SKM-1 treated with dmso at 0.1 percent for 144 hours (cell line): ENCODE data around the gene ACACB.
"Not testable (repeated sequence)": the region's sequence is repeated elsewhere in the genome, so short reads cannot be mapped to it uniquely, and the experiment has no call there.

Experiments used
- DNase-seq: peaks from one replicate; lab custom pipeline; 2025; ENCODE audit not compliant: unreplicated experiment; lab: John Stamatoyannopoulos, UW

The ACACB gene

DNA sequence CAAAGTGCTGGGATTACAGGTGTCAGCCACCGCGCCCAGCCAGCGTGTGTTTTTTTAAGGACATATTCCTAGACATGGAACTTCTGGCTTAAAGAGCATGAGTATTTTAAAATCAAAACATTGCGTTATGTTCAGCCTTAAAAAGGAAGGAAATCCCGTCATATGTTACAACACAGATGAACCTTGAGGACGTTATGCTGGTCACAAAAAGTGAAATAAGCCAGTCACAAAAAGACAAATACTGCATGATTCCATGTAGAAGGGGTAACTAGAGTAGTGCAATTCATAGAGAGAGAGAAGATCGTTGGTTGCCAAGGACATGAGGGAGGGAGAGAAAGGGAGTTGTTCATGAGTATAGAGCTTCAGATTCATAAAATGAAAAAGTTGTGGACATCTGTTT, 53.9 kb downstream of the ACACB start:
- no peak for DNase-seq

DNA sequence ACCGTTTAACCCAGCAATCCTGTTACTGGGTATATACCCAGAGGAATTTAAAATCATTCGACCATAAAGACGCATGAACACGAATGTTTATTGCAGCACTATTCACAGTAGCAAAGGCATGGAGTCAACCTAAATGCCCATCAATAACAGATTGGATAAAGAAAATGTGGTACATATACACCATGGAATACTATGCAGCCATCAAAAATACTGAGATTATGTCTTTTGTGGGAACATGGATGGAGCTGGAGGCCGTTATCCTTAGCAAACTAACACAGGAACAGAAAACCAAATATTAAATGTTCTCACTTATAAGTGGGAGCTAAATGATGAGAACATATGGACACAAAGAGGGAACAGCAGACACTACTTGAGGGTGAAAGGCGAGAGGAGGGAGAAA, 56.4 kb downstream of the ACACB start:
- not testable (repeated sequence) for DNase-seq

DNA sequence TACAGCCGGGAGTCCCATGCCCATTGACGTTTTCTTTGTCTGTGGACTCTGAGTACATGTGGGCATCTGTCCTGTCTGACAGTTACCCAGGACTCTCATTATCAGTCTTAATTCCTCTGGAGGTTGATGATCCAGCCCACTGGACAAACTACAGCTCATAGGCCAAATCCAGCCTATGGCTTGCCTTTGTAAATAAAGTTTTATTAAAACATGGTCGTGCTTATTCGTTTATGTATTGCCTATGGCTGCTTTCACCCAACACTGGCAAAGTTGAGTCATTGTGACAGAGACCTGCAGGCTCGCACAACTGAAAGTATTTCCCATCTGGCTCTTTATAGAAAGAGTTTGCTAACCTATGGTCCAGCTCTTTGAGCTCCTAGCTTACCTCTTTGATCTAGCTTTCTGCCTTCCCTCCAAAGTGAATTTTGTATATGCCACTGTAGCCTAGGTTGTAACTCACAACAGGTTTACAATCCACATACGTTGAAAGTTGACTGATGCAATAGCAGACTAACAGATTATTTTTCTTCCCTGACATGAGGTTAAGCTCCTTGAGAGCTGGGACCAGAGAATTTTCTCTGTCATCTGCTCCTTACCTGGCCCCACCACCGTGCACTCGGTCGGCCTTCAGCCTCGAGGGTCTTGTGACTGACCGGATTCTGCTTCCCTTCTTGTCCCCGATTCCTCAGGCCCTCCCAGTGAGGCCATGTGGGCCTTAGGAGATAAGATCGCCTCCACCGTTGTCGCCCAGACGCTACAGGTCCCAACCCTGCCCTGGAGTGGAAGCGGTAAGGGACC, 57.3 kb downstream of the ACACB start:
- DNase-seq, result no peak

DNA sequence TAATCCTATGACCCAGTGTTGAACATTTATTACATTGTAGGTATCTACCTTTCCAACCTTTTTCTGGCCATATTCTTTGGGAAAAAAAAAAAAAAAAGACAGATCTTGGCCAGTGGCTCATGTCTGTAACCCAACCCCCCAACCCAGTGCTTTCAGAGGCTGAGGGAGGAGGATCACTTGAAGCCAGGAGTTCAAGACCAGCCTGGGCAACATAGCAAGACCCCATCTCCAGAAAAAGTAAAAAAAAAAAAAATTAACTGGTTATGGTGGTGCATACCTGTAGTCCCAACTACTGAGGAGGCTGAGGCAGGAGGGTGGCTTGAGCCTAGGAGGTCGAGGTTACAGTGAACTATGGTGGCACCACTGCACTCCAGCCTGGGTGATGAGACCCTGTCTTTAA, 58.1 kb downstream of the ACACB start:
- no peak for DNase-seq

DNA sequence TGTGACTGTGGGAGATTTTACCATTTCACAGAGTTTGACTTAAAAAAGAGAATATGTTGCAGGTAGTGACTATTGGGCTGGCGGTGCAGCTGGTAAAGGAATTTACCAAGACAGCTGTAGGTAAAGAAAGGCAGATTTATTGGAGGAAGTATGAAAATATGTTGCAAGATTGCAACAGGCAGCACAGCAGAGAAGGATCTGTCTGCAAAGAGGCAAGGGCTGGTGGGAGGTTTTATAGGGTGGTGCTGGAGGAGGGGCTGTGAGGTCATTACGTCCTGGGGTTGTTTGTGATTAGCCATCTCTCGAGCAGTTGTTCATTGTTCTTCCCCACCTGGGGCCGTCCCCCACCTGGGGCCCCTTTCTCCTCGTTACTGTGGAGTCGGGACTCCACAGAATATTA, 62.1 kb downstream of the ACACB start:
- no peak for DNase-seq

DNA sequence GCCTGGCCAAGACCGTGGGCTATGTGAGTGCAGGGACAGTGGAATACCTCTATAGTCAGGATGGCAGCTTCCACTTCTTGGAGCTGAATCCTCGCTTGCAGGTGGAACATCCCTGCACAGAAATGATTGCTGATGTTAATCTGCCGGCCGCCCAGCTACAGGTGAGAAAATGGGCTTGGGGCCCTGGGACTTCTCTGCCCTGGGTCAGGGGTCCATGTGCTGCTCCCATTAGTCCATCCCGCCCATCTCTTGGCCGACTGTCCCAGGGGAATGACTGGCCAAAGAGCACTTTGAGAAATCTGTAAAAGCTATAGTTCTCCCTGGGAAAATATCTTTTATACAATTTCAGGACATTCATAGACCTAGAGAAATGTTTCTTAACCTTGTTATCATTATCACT, 63.5 kb downstream of the ACACB start:
- DNase-seq, result no peak

DNA sequence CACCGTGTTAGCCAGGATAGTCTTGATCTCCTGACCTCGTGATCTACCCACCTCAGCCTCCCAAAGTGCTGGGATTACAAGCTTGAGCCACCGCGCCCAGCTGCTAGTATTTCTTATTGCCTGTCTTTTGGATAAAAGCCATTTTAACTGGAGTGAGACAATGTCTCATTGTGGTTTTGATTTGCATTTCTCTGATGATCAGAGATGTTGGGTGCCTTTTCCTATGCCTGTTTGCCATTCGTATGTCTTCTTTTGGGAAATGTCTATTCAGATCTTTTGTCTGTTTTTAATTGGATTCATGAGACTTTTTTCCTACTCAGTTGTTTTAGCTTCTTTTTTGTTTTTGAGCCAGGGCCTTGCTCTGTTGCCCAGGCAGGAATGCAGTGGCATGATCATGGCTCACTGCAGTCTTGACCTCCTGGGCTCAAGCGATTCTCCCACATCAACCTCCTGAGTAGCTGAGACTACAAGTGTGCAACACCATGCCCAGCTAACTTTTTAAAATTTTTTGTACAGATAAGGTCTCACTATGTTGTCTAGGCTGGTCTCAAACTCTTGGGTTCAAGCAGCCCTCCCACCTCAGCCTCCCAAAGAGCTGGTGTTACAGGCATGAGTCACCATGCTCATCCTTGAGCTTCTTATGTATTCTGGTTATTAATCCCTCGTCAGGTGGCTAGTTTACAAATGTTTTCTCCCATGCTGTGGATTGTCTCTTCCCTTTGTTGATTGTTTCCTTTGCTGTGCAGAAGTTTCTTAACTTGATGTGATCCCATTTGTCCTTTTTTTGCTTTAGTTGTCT, 65.9 kb downstream of the ACACB start:
- no peak for DNase-seq

DNA sequence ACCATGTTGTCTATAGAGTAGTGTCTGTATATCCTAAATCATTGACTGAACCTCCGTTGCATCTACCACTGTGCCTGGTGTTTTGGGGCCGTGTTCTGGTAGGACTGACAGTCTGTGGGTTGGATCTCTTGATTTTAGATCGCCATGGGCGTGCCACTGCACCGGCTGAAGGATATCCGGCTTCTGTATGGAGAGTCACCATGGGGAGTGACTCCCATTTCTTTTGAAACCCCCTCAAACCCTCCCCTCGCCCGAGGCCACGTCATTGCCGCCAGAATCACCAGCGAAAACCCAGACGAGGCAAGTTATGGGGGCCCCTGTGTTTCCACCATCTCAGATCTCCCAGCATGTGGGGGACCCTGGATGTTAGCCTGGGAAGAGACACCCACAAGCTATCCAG, 69.1 kb downstream of the ACACB start:
- DNase-seq, result no peak

DNA sequence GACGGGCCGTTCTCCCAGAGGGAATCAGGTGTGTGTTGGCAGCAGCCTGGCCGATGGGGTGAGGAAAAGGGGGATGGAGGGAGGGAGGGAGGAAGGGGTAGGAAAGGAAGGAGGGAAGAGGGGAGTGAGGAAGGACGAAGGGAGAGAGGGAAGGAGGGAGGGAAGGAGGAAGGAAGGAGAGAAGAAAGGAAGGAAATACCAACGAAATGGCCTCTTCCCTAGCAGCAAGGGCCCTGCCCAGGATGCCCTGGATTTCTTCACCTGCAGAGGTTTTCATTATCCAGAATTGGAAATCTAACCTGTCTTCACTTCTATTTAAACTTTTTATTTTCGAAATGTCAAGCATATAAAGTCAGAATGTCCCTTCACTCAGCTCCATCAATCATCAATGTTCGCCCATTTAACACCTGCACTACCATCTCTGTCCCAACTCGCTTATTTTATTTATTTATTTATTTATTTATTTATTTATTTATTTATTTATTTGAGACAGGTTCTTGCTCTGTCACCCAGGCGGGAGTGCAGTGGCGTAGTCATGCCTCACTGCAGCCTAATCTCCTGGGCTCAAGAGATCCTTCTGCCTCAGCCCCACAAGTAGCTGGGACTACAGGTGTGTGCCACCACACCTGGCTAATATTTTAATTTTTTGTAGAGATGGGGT, 70.7 kb downstream of the ACACB start:
- no peak for DNase-seq

DNA sequence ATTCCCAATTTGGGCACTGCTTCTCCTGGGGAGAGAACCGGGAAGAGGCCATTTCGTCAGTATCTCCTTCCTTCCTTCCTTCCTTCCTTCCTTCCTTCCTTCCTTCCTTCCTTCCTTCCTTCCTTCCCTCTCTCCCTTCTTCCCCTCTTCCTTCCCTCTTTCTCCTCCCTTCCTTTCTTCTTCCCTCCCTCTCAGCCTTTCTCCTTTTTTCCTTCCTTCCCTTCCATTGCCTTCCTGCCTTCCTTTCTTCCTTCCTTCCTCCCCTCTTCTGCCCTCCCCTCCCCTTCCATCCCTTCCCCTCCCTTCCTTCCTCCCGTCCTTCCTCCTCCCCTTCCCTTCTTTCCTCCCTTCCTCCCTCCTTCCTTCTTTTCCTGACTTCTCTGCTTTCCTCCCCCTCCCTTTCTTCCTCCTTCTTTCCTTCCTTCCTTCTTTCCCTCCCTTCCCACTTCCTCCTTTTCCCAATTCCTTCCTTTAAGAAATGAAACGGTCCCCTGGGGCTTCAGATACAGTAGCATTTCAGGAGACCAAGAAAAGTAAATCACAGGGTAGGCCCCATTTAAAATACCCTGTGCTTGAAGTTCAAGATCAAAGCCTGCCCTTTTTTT, 71.8 kb downstream of the ACACB start:
- DNase-seq, result no peak

DNA sequence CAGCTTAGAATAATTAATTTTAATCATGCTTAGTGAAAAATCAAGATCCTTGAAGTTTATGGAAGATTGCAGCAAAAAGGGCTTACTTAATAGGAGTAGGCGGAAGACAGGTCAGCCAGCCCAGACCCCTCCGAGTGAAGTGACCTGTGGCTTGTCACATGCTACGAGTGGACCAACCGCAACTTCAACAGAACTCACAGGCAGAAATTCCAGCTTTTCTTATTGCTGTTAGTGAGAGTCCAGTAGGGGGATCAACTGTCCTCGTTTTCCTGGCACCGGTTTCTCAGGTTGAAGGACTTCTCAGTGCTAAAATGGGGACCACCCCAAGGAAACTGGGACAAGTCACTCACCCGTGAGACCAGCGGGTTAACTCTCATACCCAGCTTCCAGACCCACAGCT, 72.9 kb downstream of the ACACB start:
- DNase-seq, result no peak

DNA sequence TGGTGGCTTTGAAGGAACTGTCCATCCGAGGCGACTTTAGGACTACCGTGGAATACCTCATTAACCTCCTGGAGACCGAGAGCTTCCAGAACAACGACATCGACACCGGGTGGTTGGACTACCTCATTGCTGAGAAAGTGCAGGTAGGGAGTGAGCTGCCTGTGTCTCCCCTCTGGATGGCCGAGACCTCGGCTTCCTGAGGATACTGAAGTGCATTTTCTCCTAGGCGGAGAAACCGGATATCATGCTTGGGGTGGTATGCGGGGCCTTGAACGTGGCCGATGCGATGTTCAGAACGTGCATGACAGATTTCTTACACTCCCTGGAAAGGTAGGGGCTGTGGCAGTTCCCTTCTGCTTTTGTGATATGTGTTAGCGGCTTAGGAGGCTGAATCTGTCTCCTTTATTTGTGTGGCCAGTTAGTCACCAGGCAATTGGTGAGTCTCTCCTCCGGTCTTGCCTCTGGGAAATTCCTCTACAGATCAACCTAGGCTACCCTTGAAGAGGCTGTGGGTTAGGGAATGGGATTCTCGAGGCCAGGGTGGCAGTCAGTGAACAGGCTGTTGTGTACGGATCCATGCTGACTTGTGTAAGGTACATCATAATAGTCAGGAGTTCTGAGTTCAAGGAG, 75.3 kb downstream of the ACACB start:
- DNase-seq, result no peak

DNA sequence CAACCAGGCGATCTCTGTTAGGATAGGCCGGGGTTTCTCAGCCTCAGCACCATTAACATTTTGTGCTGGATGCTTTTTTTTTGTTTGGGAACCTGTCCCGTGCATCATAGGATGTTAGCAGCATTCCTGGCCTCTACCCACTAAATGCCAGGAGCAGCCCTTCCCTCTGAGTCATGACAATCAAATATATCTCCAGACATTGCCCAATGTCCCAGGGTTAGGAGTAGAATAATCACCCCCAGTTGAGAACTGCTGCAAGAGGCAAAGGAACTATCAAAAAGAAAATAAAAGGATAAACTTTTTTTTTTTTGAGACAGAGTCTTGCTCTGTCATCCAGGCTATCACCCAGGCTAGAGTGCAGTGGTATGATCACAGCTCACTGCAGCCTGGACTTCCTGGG, 76.0 kb downstream of the ACACB start:
- no peak for DNase-seq

DNA sequence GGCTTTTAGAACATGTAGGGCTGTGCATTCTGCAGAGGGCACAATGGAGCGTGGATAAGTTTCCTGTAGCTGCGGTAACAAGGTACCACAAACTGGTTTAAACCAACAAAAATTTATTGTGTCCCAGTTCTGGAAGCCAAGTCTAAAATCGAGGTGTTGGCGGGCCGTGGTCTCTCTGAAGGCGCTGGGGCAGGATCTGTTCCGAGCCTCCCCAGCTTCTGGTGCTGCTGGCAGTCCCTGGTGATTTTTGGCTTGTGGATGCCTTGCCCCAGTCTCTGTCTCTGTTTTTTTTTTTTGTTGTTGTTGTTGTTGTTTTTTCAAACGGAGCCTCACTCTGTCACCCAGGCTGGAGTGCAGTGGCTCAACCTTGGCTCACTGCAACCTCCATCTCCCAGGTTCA, 77.5 kb downstream of the ACACB start:
- DNase-seq, result no peak

DNA sequence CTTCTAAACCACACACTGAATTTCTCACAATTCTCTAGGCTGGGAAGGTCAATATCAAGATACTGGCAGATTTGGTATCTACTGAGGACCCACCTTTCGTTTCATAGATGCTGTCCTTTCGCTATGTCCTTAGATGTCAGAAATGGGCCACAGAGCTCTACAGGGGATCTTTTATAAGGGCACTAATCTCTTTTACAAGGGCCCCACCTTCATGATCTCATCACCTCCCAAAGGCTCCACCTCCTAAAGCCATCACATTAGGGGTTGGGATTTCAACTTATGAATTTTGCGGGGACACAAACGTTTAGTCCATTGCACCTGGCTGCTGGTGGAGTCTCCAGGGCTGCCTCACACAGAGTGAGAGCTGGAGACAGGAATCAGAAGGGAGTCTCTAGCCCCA, 79.9 kb downstream of the ACACB start:
- no peak for DNase-seq

DNA sequence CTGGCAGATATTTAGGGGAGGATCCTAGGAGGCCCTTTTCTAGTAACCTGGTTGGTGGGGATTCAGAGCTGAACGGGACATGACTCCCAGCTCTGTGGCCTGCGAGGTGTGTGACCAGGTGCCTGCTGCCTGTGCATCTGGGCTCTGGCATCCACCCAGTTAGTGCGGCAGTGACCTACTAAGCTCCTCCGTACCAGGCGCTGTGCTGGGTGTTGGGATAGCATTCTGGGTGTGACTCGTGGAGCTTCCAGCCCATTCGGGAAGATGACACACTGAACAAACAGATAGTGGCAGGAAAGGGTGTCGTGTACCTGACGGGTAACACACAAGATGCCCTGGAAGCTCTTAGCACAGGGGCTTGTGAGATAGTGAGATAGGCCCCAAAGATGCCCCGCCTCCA, 80.9 kb downstream of the ACACB start:
- DNase-seq, result no peak

DNA sequence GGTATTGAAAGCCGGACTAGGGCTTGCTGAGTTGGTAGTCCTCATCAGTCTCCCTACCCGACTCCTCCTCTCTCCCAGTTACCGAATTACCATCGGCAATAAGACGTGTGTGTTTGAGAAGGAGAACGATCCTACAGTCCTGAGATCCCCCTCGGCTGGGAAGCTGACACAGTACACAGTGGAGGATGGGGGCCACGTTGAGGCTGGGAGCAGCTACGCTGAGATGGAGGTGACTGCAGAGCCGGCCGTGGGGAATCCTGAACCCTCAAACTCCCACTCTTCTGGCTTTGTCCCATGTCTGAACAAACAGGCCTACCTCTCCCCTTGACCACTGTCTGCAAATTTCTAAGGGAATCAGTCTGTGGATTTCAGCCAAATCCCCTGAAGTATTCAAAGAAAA, 82.9 kb downstream of the ACACB start:
- DNase-seq, result no peak

DNA sequence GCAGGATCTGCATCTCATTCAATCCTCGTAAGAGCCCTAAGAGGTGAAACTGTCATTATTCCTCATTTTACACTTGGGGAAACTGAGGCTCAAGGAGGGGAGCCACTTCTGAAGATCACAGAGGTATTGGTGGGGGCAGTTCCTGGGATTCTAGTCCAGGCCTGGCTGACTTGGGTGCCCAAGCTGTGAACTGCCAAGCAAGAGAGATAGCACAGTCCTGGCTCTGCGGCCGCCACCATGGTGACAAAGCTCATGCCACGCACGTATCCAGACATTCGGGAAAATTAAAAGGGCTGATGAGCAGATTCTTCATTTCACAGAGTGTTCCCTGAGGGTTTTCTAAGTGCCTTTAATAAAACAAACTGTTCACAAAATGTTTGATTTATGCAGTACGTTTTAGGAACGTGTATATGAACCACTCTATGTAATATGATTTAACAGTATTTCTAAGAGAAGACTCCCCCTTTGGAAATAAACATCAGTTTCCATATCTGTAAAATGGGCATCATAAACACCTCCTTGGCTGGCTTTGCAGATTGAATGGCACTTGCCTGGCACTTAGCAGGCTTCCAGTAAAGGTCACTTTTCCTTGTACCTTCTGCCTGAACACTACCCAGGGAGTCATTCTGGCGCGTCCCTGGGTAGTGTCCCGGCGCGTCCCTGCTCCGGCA, 84.6 kb downstream of the ACACB start:
- DNase-seq, result no peak

DNA sequence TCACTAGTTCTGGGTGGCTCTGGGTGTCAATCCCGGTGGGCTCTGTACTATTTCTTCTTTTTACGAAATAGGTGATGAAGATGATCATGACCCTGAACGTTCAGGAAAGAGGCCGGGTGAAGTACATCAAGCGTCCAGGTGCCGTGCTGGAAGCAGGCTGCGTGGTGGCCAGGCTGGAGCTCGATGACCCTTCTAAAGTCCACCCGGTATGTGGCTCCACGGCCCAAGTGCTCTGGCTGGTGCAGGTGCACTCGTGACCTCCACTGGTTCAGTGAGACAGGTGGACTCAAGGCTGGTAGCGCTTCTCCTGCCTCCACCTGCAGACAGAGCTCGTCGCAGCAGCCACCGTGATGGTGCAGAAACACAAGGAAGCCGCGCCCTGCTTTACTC, 85.1 kb downstream of the ACACB start:
- no peak for DNase-seq

DNA sequence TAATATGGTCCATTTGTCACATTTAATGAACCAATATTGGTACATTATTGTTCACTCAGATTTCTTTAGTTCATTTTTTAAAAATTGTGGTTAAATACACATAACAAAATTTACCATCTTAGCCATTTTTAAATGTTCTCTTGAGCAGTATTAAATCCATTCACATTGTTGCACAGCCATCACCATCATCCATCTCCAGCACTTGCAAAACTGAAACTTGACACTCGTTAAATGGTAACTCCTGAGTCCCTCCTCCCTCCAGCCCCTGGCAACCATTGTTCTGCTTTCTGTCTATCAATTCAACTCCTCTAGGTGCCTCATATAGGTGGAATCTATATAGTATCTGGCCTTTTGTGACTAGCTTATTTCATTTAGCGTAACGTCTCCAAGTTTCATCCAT, 86.4 kb downstream of the ACACB start:
- no peak for DNase-seq

DNA sequence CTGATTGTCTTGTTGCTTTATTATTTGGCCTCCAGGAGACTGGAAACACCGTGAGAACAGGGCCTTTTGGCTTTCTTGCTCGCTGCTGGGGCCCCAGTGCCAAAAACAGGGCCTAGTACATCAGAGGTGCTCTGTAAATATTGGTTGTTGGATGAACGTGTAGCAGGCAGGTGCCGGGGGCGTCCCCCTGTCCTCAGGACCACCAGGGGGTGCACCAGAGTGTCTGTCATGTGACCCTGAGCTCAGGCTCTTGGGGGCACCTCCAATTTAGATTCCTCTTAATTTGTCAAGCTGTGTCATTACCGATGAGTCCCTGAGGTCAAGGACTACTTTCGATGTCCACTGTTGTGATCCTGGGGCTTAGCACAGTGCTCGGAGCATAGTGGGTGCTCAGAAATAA, 87.1 kb downstream of the ACACB start:
- DNase-seq, result no peak
